ENCODE data around the gene DNAJA4.

The DNAJA4 gene

GRCh38 chr15:78304216-78305066 lies 40.1 kb downstream of the DNAJA4 start:
- no peaks in the 10 kb centered on the region for H3F3A ChIP-seq (ENCODE audit: insufficient read depth, low read length)
- H2AFZ ChIP-seq (ENCODE audit: low read length): no peak overlapping the region
- no peaks in the 10 kb centered on the region for H3K79me2 ChIP-seq (ENCODE audit: insufficient read depth, low read length)
- H3K9ac ChIP-seq (ENCODE audit: low read length): no peak overlapping the region
- H3K9me2 ChIP-seq (ENCODE audit: low read depth, low read length): no peaks in the 10 kb centered on the region
- no peaks in the 10 kb centered on the region for H4K20me1 ChIP-seq (ENCODE audit: insufficient read depth, low read length)
- peaks cover 6% of the 10 kb centered on the region for H3K4me1 ChIP-seq (ENCODE audit: insufficient read depth, low read length, severe bottlenecking)
- H3K36me3 ChIP-seq (ENCODE audit: insufficient read depth, low read length): no peaks in the 10 kb centered on the region
- no peak overlapping the region for H3K4me3 ChIP-seq (ENCODE audit: low read depth, low read length, poor library complexity, severe bottlenecking)
- no peaks in the 10 kb centered on the region for H3K9me3 ChIP-seq (ENCODE audit: low read length)
- TF ChIP-seq CTCF (IDR thresholded peaks at IDR 0.05; ENCODE audit: low read length) (no peak), EZH2 (IDR thresholded peaks at IDR 0.05; ENCODE audit: borderline replicate concordance, low read length) (no peak)
- H3K27ac ChIP-seq (ENCODE audit: low read depth, low read length, poor library complexity, severe bottlenecking): no peak overlapping the region
- H3K4me2 ChIP-seq (ENCODE audit: low read length): no peak overlapping the region
- H3K27me3 ChIP-seq (ENCODE audit: insufficient read depth, low read length): no peaks in the 10 kb centered on the region

- Histone ChIP-seq H3K4me1 (ENCODE audit: insufficient read depth, low read length, severe bottlenecking) (no peaks in the 10 kb centered on the region), H3K27ac (ENCODE audit: low read depth, low read length, poor library complexity, severe bottlenecking) (no peak overlapping the region), H3K27me3 (ENCODE audit: insufficient read depth, low read length) (no peaks in the 10 kb centered on the region), H3K9me3 (ENCODE audit: low read length) (no peaks in the 10 kb centered on the region), H3K79me2 (ENCODE audit: insufficient read depth, low read length) (no peaks in the 10 kb centered on the region), H3K36me3 (ENCODE audit: insufficient read depth, low read length) (no peaks in the 10 kb centered on the region), H2AFZ (ENCODE audit: low read length) (no peak overlapping the region), H3K4me3 (ENCODE audit: low read depth, low read length, poor library complexity, severe bottlenecking) (no peak overlapping the region), H3K9me2 (ENCODE audit: low read depth, low read length) (no peaks in the 10 kb centered on the region), H3K9ac (ENCODE audit: low read length) (no peak overlapping the region), H4K20me1 (ENCODE audit: insufficient read depth, low read length) (no peaks in the 10 kb centered on the region), H3K4me2 (ENCODE audit: low read length) (no peak overlapping the region), H3F3A (ENCODE audit: insufficient read depth, low read length) (no peaks in the 10 kb centered on the region)
- TF ChIP-seq EZH2 (IDR thresholded peaks at IDR 0.05; ENCODE audit: borderline replicate concordance, low read length) (no peak), CTCF (IDR thresholded peaks at IDR 0.05; ENCODE audit: low read length) (no peak)
Measured at GRCh38 chr15:78306176-78306774, 41.9 kb downstream of the DNAJA4 start.

GRCh38 chr15:78307976-78308375 lies 43.6 kb downstream of the DNAJA4 start:
- Histone ChIP-seq H3K4me2 (ENCODE audit: low read length) (no peak overlapping the region), H3K27ac (ENCODE audit: low read depth, low read length, poor library complexity, severe bottlenecking) (no peak overlapping the region), H3K36me3 (ENCODE audit: insufficient read depth, low read length) (no peaks in the 10 kb centered on the region), H3K9me3 (ENCODE audit: low read length) (no peaks in the 10 kb centered on the region), H4K20me1 (ENCODE audit: insufficient read depth, low read length) (no peaks in the 10 kb centered on the region), H3K4me3 (ENCODE audit: low read depth, low read length, poor library complexity, severe bottlenecking) (no peak overlapping the region), H3K4me1 (ENCODE audit: insufficient read depth, low read length, severe bottlenecking) (no peaks in the 10 kb centered on the region), H3K79me2 (ENCODE audit: insufficient read depth, low read length) (no peaks in the 10 kb centered on the region), H2AFZ (ENCODE audit: low read length) (no peak overlapping the region), H3K27me3 (ENCODE audit: insufficient read depth, low read length) (no peaks in the 10 kb centered on the region), H3F3A (ENCODE audit: insufficient read depth, low read length) (no peaks in the 10 kb centered on the region), H3K9ac (ENCODE audit: low read length) (no peak overlapping the region), H3K9me2 (ENCODE audit: low read depth, low read length) (no peaks in the 10 kb centered on the region)
- TF ChIP-seq CTCF (IDR thresholded peaks at IDR 0.05; ENCODE audit: low read length) (no peak), EZH2 (IDR thresholded peaks at IDR 0.05; ENCODE audit: borderline replicate concordance, low read length) (no peak)

All from OCI-LY1 (cell line).